GM12864 (cell line): ENCODE results near the gene ACER2.

Experiments
- DNase-seq: peaks from one replicate; pipeline ENCODE4 v3.0.0-alpha.2; 2011; ENCODE audit warnings: low read depth
- H3K4me3 ChIP-seq: 2 replicates; pipeline ENCODE4 v1.5.1; 2011; ENCODE audit warnings: mild to moderate bottlenecking, low read depth, low read length, control low read depth
- TF ChIP-seq, protein P1 (sequence below): IDR thresholded peaks from 2 replicates; pipeline ENCODE4 v1.5.1; 2011; ENCODE audit warnings: low read depth, mild to moderate bottlenecking, moderate library complexity, low read length, control low read depth, inconsistent platforms; ENCODE audit errors: missing control alignments

The ACER2 gene

DNA sequence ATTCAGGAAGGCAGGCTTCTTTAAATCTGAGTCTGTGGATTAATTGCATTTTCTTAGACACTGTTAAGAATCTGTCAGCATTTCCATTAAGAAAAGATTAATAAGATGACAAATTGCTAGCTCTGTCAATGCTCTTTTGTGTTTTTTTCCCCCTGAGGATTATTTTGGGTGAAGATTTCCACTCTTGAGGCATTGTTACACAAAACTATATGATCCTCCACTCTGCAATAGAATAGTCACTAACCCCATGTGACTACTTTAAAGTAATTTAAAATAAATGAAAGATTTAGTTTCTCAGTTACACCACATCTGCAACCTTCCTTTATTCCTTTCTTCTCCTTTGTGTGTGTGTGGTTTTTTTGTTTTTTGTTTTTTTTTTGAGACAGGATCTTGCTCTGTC lies 82.0 kb downstream of the ACER2 start:
- TF ChIP-seq, protein P1, sequence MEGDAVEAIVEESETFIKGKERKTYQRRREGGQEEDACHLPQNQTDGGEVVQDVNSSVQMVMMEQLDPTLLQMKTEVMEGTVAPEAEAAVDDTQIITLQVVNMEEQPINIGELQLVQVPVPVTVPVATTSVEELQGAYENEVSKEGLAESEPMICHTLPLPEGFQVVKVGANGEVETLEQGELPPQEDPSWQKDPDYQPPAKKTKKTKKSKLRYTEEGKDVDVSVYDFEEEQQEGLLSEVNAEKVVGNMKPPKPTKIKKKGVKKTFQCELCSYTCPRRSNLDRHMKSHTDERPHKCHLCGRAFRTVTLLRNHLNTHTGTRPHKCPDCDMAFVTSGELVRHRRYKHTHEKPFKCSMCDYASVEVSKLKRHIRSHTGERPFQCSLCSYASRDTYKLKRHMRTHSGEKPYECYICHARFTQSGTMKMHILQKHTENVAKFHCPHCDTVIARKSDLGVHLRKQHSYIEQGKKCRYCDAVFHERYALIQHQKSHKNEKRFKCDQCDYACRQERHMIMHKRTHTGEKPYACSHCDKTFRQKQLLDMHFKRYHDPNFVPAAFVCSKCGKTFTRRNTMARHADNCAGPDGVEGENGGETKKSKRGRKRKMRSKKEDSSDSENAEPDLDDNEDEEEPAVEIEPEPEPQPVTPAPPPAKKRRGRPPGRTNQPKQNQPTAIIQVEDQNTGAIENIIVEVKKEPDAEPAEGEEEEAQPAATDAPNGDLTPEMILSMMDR: no peak
- H3K4me3 ChIP-seq: no peak overlapping the region
- DNase-seq: no peak

DNA sequence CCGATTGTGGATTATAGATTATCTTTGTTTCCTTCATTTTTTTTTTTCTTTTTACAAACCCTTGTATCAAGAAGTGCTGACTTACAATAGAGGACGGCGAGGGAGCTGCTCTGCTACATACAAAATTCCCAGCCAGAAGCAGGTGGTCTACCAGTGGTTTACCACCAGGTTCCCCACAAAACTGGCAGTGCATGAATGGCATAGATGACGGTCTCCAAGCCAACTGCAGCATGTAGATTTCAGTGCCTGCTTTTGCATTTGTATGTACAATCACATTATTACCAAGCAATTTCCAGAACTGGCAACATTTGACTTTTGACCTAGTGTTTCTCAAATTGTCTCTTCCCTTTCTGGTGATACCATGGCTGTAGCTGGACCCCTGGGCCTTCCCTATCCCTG lies 84.0 kb downstream of the ACER2 start:
- TF ChIP-seq, protein P1: no peak
- H3K4me3 ChIP-seq: no peak overlapping the region
- no peak for DNase-seq

DNA sequence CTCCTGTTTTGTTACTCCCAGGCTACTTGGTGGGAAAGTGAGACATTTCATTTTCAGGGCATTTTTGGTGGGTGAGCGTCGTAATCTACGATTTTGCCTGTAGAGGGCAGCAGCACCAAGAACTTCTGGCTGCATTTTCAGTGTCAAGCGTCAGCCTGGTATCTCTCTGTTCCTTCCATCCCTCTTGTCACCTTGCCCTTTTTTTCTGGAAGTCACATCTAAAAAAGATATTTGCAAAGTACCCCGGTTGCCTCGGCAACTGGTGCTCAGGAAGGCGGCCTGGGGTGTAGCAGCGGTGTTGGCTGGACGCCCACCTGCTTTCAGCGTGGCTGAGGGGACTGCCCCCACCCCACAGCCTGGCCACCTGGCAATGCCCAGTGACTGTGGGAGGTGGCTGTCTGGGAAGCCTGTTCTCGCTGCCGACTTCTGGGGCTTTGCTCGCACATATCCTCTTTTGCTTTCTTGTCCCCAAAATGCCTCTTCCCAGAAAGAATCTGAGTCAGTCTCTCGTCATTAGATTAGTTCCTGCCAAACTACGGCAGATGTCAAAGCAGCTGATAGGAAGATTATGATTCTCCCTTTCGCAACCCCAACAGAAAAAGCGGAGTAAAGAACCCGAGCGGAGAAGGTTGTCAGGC lies 84.5 kb downstream of the ACER2 start:
- no peak for DNase-seq
- H3K4me3 ChIP-seq: no peak overlapping the region
- TF ChIP-seq, protein P1: peak; percentile 82

DNA sequence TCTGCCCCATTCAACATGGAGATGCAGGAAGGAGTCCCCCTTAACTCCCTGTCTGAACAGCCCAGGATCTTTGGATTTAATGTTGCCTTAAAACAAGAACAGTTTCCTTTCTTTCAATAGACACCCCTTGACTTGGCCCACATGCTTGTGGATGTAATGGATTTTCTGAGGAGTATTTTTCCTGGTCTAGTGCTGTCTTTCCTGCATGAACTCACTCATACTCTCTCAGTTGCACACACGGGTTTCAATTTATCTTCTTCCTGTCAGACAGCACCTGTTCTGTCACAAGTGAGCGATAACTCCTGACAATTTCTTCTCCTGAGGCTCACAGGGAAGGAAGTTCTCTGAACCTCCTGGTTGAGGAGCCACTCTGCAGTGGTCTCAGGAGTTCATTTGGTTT lies 85.1 kb downstream of the ACER2 start:
- H3K4me3 ChIP-seq: no peak overlapping the region
- TF ChIP-seq, protein P1: no peak
- DNase-seq: no peak

DNA sequence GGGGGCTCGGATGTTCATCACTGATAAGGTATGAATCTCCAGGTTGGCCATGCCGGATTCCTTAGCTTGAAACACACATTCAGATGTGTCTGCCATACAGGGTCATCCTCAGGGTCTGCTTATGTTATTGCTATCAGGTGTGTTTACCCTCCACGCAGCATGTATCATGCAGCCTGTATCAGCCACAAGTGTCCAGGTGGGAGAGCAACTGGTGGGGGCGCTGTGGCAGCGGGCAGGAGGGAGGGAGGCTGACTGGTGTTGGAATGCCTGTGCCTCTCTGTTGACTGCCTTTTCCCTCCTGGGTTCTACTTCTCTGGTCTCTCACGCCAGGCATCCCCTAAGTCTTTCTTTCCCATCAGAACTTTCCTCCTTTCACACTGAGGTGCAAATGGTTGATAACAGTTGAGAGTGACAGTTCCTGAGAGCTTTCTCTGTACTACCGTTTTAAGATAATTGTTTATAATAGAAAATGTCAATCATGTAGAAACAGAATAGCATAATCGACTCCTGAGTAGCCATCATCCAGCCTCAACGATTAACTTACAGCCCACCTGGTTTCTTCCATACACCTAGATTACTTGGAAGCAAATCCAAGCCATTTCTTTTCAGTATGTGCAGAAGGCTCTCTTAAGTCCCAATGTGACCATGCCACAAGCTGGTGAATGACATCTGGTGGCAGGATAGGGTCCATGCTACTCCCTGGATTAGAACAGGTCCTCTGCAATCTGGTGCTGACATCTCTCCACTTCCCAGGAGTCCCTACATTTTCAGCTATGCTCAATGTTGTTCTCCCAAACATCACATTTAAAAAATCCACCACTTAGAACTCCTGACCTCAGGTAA lies 86.6 kb downstream of the ACER2 start:
- TF ChIP-seq, protein P1: no peak
- H3K4me3 ChIP-seq: no peak overlapping the region
- DNase-seq: no peak

DNA sequence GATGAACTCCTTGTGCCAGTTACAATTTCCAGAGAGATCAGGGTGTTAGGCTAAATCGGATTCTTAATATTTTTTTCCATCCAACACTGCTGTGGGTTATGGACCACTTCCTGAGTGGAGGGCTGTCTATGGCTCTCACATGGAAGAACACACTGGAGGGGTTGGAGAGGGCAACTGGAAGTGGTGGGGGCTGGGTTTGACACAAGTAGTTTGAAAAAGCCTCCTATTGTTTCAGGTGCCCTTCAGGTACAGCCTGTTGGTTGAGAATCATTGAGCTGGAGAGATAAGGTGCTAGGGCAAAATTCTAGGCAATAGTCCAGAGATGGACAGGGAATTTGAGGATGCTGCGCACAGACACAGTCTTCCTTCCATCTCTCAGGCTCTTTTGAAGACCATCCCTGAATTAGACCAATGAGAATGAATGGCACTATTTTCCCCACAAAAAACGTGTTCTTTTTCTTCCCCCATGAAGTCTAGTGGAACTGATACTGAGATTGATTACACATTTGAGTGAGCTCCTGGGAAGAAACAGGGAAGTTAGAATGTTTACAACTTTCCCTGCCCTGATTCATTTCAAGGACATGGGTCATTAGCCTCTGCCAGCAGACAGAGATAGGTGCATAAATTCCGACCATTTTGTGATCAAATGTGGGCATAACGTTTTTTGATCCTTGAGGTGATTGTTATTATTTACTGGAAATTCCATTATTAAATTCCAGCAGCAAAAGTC lies 87.7 kb downstream of the ACER2 start:
- H3K4me3 ChIP-seq: no peak overlapping the region
- TF ChIP-seq, protein P1: no peak
- DNase-seq: no peak
